Measurements from ENCODE around the gene KCTD17. TPM values are rescaled to one million over a fixed set of nuclear protein-coding genes. Genes with fewer than 3 reads are reported as not detected.

Gene KCTD17
- total RNA-seq, 2 experiments from 2014 or later, result 17.3 to 17.9 TPM

GRCh38 chr22:37065180-37065579, 13.6 kb downstream of the KCTD17 start:
- Histone ChIP-seq H3K4me3 (ENCODE audit: low read length) (no peak overlapping the region), H3K4me1 (ENCODE audit: insufficient read depth, low read length) (peaks cover 13% of the 10 kb centered on the region), H3K27me3 (ENCODE audit: control insufficient read depth in 1 of 2, insufficient read depth in 2 of 2, low read length in 2 of 2) (peaks cover 10 to 17% of the 10 kb centered on the region in 2 experiments), H3K27ac (ENCODE audit: low read depth in 1 of 2, low read length in 2 of 2) (no peak overlapping the region), H3K36me3 (ENCODE audit: insufficient read depth, low read length) (peaks cover 6% of the 10 kb centered on the region), H3K9me3 (ENCODE audit: control insufficient read depth in 1 of 2, insufficient read depth in 1 of 2, low read length in 2 of 2) (no peaks in the 10 kb centered on the region)
- CTCF ChIA-PET, result no interaction called here
- no peak for TF ChIP-seq CTCF (IDR thresholded peaks at IDR 0.05)
- intact Hi-C loops (cut with DNase I, micrococcal nuclease), result no loop called here
- Mint-ChIP-seq H3K36me3 (ENCODE audit: low read depth) (peaks cover 1% of the 10 kb centered on the region), H3K27ac (no peak overlapping the region), H3K9me3 (no peaks in the 10 kb centered on the region), H3K4me1 (ENCODE audit: low read depth) (peaks cover 1% of the 10 kb centered on the region), H3K27me3 (peaks cover 19% of the 10 kb centered on the region), H3K4me3 (no peak overlapping the region)
- POLR2A ChIA-PET, result interaction anchor here (2.0 kb wide), 1 partner anchor 14 kb away, joined by 5 read pairs; the partner anchor contains the start of gene KCTD17
- ATAC-seq (ENCODE audit: poor library complexity) (no peak), DNase-seq (no peak)

- DNase-seq (no peak), ATAC-seq (ENCODE audit: poor library complexity) (no peak)
- H3K9me3 Mint-ChIP-seq, result no peaks in the 10 kb centered on the region
- no peak overlapping the region for H3K27ac Mint-ChIP-seq
- H3K36me3 ChIP-seq (ENCODE audit: insufficient read depth, low read length), result peaks cover 4% of the 10 kb centered on the region
- H3K9me3 ChIP-seq (ENCODE audit: control insufficient read depth in 1 of 2, insufficient read depth in 1 of 2, low read length in 2 of 2), result no peaks in the 10 kb centered on the region
- no peaks in the 10 kb centered on the region for H3K36me3 Mint-ChIP-seq (ENCODE audit: low read depth)
- peaks cover 5% of the 10 kb centered on the region for H3K4me1 ChIP-seq (ENCODE audit: insufficient read depth, low read length)
- H3K4me3 Mint-ChIP-seq, result no peak overlapping the region
- ChIA-PET CTCF (interaction anchor here (0.6 kb wide), 1 partner anchor 407 kb away, joined by 3 read pairs; no protein-coding TSS in a partner anchor), POLR2A (no interaction called here)
- H3K27me3 ChIP-seq (ENCODE audit: control insufficient read depth in 1 of 2, insufficient read depth in 2 of 2, low read length in 2 of 2), result peaks cover 18 to 24% of the 10 kb centered on the region in 2 experiments
- H3K27me3 Mint-ChIP-seq, result peaks cover 20% of the 10 kb centered on the region
- intact Hi-C loops (cut with DNase I, micrococcal nuclease), result no loop called here
- H3K4me3 ChIP-seq (ENCODE audit: low read length), result no peak overlapping the region
- no peak overlapping the region for H3K27ac ChIP-seq (ENCODE audit: low read depth in 1 of 2, low read length in 2 of 2)
- no peaks in the 10 kb centered on the region for H3K4me1 Mint-ChIP-seq (ENCODE audit: low read depth)
- TF ChIP-seq CTCF (IDR thresholded peaks at IDR 0.05), result no peak
Observed at GRCh38 chr22:37065961-37066360, 14.4 kb downstream of the KCTD17 start.

- intact Hi-C loops (cut with DNase I, micrococcal nuclease), result no loop called here
- H3K27ac Mint-ChIP-seq, result no peak overlapping the region
- CTCF ChIA-PET, result no interaction called here
Observed at GRCh38 chr22:37067428-37067827, 15.9 kb downstream of the KCTD17 start.

More at GRCh38 chr22:37067428-37067827, 15.9 kb downstream of the KCTD17 start:
- Histone ChIP-seq H3K4me3 (ENCODE audit: low read length) (no peak overlapping the region), H3K4me1 (ENCODE audit: insufficient read depth, low read length) (peaks cover 2% of the 10 kb centered on the region), H3K36me3 (ENCODE audit: insufficient read depth, low read length) (no peaks in the 10 kb centered on the region), H3K27me3 (ENCODE audit: control insufficient read depth in 1 of 2, insufficient read depth in 2 of 2, low read length in 2 of 2) (peaks cover 18 to 25% of the 10 kb centered on the region in 2 experiments), H3K9me3 (ENCODE audit: control insufficient read depth in 1 of 2, insufficient read depth in 1 of 2, low read length in 2 of 2) (no peaks in the 10 kb centered on the region), H3K27ac (ENCODE audit: low read depth in 1 of 2, low read length in 2 of 2) (no peak overlapping the region)
- Mint-ChIP-seq H3K36me3 (ENCODE audit: low read depth) (no peaks in the 10 kb centered on the region), H3K4me1 (ENCODE audit: low read depth) (no peaks in the 10 kb centered on the region), H3K27me3 (peaks cover 20% of the 10 kb centered on the region), H3K4me3 (no peak overlapping the region), H3K9me3 (no peaks in the 10 kb centered on the region)
- no peak for DNase-seq
- no peak for ATAC-seq (ENCODE audit: poor library complexity)
- no peak for TF ChIP-seq CTCF (IDR thresholded peaks at IDR 0.05)
- POLR2A ChIA-PET, result no interaction called here
